HG02642 (cell line): ENCODE data around the gene IQGAP2.

ENCODE experiments used
- ATAC-seq: cut with Tn5 transposase; IDR thresholded peaks from one replicate; pipeline ENCODE4 v1.9.1; 2021; ENCODE audit warnings: mild to moderate bottlenecking; ENCODE audit not compliant: unreplicated experiment, poor library complexity

IQGAP2 gene

GRCh38 chr5:76757049-76757448 is 354.0 kb downstream of the IQGAP2 start:
- no peak for ATAC-seq
